H9 (cell line): ENCODE data around the gene CBY3. TPM values are rescaled to one million over a fixed set of nuclear protein-coding genes. Genes with fewer than 3 reads are reported as not detected.
"Not testable (repeated sequence)": the region's sequence is repeated elsewhere in the genome, so short reads cannot be mapped to it uniquely, and the experiment has no call there.

Experiments used
- DNase-seq: peaks from one replicate; pipeline ENCODE4 v3.0.0-alpha.2; 2017
- H2AFZ ChIP-seq: one replicate; pipeline ENCODE4 v1.6.1; 2013; ENCODE audit warnings: mild to moderate bottlenecking, low read length, control low read depth, moderate library complexity
- H2AK5ac ChIP-seq: 2 replicates; pipeline ENCODE4 v1.6.1; 2013; ENCODE audit warnings: low read length, control low read depth, mixed read lengths; ENCODE audit not compliant: insufficient read length
- H2BK120ac ChIP-seq: one replicate; pipeline ENCODE4 v1.6.1; 2013; ENCODE audit warnings: low read depth, mild to moderate bottlenecking, low read length, control low read depth, inconsistent platforms; ENCODE audit not compliant: poor library complexity, severe bottlenecking
- H2BK12ac ChIP-seq: 2 replicates; pipeline ENCODE4 v1.6.1; 2013; ENCODE audit warnings: low read length, control low read depth, mixed read lengths, low read depth; ENCODE audit not compliant: insufficient read length
- H2BK15ac ChIP-seq: 2 replicates; pipeline ENCODE4 v1.6.1; 2013; ENCODE audit warnings: low read depth, low read length, control low read depth
- H2BK20ac ChIP-seq: one replicate; pipeline ENCODE4 v1.6.1; 2013; ENCODE audit warnings: low read depth, mild to moderate bottlenecking, low read length, control low read depth, inconsistent platforms; ENCODE audit not compliant: poor library complexity, severe bottlenecking
- H2BK5ac ChIP-seq: 2 replicates; pipeline ENCODE4 v1.6.1; 2013; ENCODE audit warnings: low read length, control low read depth, mixed read lengths; ENCODE audit not compliant: insufficient read length
- H3K14ac ChIP-seq: 2 replicates; pipeline ENCODE4 v1.6.1; 2013; ENCODE audit warnings: low read length, control low read depth; ENCODE audit not compliant: insufficient read depth
- H3K18ac ChIP-seq: 2 replicates; pipeline ENCODE4 v1.6.1; 2013; ENCODE audit warnings: low read depth, mild to moderate bottlenecking, mixed read lengths, low read length, control low read depth; ENCODE audit not compliant: insufficient read length
- H3K23ac ChIP-seq: 2 replicates; pipeline ENCODE4 v1.6.1; 2013; ENCODE audit warnings: low read length, control low read depth, mixed read lengths, low read depth; ENCODE audit not compliant: insufficient read length
- H3K23me2 ChIP-seq: 2 replicates; pipeline ENCODE4 v1.6.1; 2013; ENCODE audit warnings: low read depth, mild to moderate bottlenecking, mixed read lengths, low read length, control low read depth; ENCODE audit not compliant: insufficient read length, poor library complexity, severe bottlenecking
- H3K27ac ChIP-seq: 2 replicates; pipeline ENCODE4 v1.5.1; 2013; ENCODE audit warnings: low read length, control low read depth, mixed read lengths, low read depth; ENCODE audit not compliant: insufficient read length
- H3K27me3 ChIP-seq: 2 replicates; pipeline ENCODE4 v1.6.1; 2013; ENCODE audit warnings: low read length, control low read depth, inconsistent platforms; ENCODE audit not compliant: insufficient read depth
- H3K4ac ChIP-seq: 2 replicates; pipeline ENCODE4 v1.6.1; 2013; ENCODE audit warnings: low read depth, mild to moderate bottlenecking, control low read depth, inconsistent platforms, low read length, moderate library complexity
- H3K4me1 ChIP-seq: 2 replicates; pipeline ENCODE4 v1.6.1; 2013; ENCODE audit warnings: low read length, control low read depth, inconsistent platforms; ENCODE audit not compliant: insufficient read depth
- H3K4me2 ChIP-seq: 2 replicates; pipeline ENCODE4 v1.6.1; 2013; ENCODE audit warnings: low read length, control low read depth, mixed read lengths; ENCODE audit not compliant: insufficient read length, insufficient read depth
- H3K56ac ChIP-seq: 2 replicates; pipeline ENCODE4 v1.6.1; 2013; ENCODE audit warnings: low read depth, mild to moderate bottlenecking, mixed read lengths, low read length, control low read depth; ENCODE audit not compliant: insufficient read length
- H3K79me1 ChIP-seq: 2 replicates; pipeline ENCODE4 v1.6.1; 2013; ENCODE audit warnings: low read depth, mild to moderate bottlenecking, moderate library complexity, low read length, control low read depth, inconsistent platforms; ENCODE audit not compliant: insufficient read depth, poor library complexity, severe bottlenecking
- H3K79me2 ChIP-seq: 2 replicates; pipeline ENCODE4 v1.6.1; 2013; ENCODE audit warnings: low read length, control low read depth, inconsistent platforms; ENCODE audit not compliant: insufficient read depth
- H3K9ac ChIP-seq: 2 replicates; pipeline ENCODE4 v1.6.1; 2013; ENCODE audit warnings: low read length, control low read depth, mixed read lengths; ENCODE audit not compliant: insufficient read length; ENCODE audit errors: extremely low read depth
- H3K9me3 ChIP-seq: one replicate; pipeline ENCODE4 v1.6.1; 2013; ENCODE audit warnings: low read depth, low read length, inconsistent platforms; ENCODE audit not compliant: control insufficient read depth
- H3T11ph ChIP-seq: one replicate; pipeline ENCODE4 v1.6.1; 2013; ENCODE audit warnings: mild to moderate bottlenecking, low read length, control low read depth, inconsistent platforms
- H4K20me1 ChIP-seq: one replicate; pipeline ENCODE4 v1.6.1; 2013; ENCODE audit not compliant: control insufficient read depth, insufficient read length, insufficient read depth
- H4K5ac ChIP-seq: 2 replicates; pipeline ENCODE4 v1.6.1; 2013; ENCODE audit warnings: low read depth, mild to moderate bottlenecking, mixed read lengths, low read length, control low read depth; ENCODE audit not compliant: insufficient read length
- H4K8ac ChIP-seq: replicated peaks from 2 replicates; pipeline ENCODE4 v1.6.1; 2013; ENCODE audit warnings: low read length, control low read depth, mixed read lengths, low read depth; ENCODE audit not compliant: insufficient read length
- H4K91ac ChIP-seq: 2 replicates; pipeline ENCODE4 v1.6.1; 2013; ENCODE audit warnings: low read depth, mild to moderate bottlenecking, moderate library complexity, mixed read lengths, low read length, control low read depth; ENCODE audit not compliant: insufficient read length
- H3K27ac Mint-ChIP-seq, 3 experiments: 2 replicates in 2 of 3; 3 replicates in 1 of 3; pipeline ENCODE4 v1.8.0; 2020 to 2021; ENCODE audit warnings: mixed read lengths in 3 of 3, mild to moderate bottlenecking in 1 of 3, moderate library complexity in 1 of 3
- H3K27me3 Mint-ChIP-seq: 2 replicates; pipeline ENCODE4 v1.8.0; 2021; ENCODE audit warnings: low read depth, mild to moderate bottlenecking, moderate library complexity, mixed read lengths
- H3K36me3 Mint-ChIP-seq, 3 experiments: 2 replicates in 2 of 3; 3 replicates in 1 of 3; pipeline ENCODE4 v1.8.0; 2020 to 2021; ENCODE audit warnings: low read depth in 3 of 3, mixed read lengths in 3 of 3; ENCODE audit not compliant: insufficient read depth in 1 of 3
- H3K4me1 Mint-ChIP-seq, 2 experiments: 2 replicates each; pipeline ENCODE4 v1.8.0; 2020; ENCODE audit warnings: mixed read lengths in 2 of 2
- H3K4me3 Mint-ChIP-seq, 2 experiments: 2 replicates in 1 of 2; 3 replicates in 1 of 2; pipeline ENCODE4 v1.8.0; 2020 to 2021; ENCODE audit warnings: mild to moderate bottlenecking in 2 of 2, mixed read lengths in 2 of 2, moderate library complexity in 1 of 2
- H3K9me3 Mint-ChIP-seq, 2 experiments: 2 replicates in 1 of 2; 3 replicates in 1 of 2; pipeline ENCODE4 v1.8.0; 2020; ENCODE audit warnings: mild to moderate bottlenecking in 2 of 2, mixed read lengths in 2 of 2, moderate library complexity in 1 of 2
- WGBS: extraction: QIAGEN DNeasy Blood & Tissue Kit; methylation state at CpG from one replicate; pipeline ENCODE4 v1.1.7; 2013; ENCODE audit warnings: missing lambda C conversion rate, low lambda C conversion rate, mixed read lengths; ENCODE audit not compliant: insufficient read length; ENCODE audit errors: extremely low coverage; 5-methylcytosine and 5-hydroxymethylcytosine counted together
- total RNA-seq: library from RNA; stranded (reverse); gene quantifications from 2 replicates; pipeline ENCODE4 v1.2.1, GENCODE V29; 2021
- TF ChIP-seq, protein P1 (sequence below): fragments of 200-600 bp; sonication (generic); conservative IDR thresholded peaks from 3 replicates; pipeline ENCODE4 v1.8.0; 2021; ENCODE audit warnings: antibody characterized with exemption, mild to moderate bottlenecking

CBY3 gene
- total RNA-seq, 1 experiment from 2014 or later: 0.50 TPM

DNA sequence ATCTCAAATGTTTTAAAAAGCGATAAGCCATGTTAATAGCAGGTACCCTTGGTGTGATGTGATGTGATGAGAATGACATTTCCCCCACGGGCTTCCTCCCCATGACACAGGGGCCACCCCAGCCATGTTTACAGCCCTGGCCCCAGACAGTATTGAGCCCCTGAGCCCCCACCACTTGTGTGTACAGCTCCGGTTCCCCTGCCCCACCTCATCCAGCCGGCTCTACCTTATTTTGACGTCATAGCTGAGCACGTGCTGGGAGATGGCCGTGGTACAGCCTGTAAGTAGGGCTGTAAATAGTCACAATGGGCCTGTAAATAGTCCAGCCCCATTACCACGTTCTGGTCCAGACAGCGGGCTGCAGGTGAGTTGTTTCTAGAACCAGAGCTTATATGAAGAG lies 32.4 kb downstream of the CBY3 start:
- no peak for DNase-seq
- Mint-ChIP-seq H3K27ac (no peak overlapping the region), H3K27me3 (peaks cover 15% of the 10 kb centered on the region), H3K4me1 (peaks cover 5 to 7% of the 10 kb centered on the region in 2 experiments; a peak in 3 of 4 replicates), H3K9me3 (peaks cover 7 to 10% of the 10 kb centered on the region in 2 experiments), H3K36me3 (peaks cover 4 to 6% (median 5%) of the 10 kb centered on the region in 3 experiments; a peak in 4 of 7 replicates), H3K4me3 (no peak overlapping the region)
- Histone ChIP-seq H3T11ph (no peak overlapping the region), H3K79me2 (no peaks in the 10 kb centered on the region), H3K18ac (no peak overlapping the region), H3K23me2 (no peaks in the 10 kb centered on the region), H3K4ac (no peak overlapping the region), H3K4me2 (no peak overlapping the region), H2BK15ac (no peak overlapping the region), H2BK20ac (no peak overlapping the region), H3K9me3 (no peaks in the 10 kb centered on the region), H4K8ac (no peak overlapping the region), H2BK12ac (no peak overlapping the region), H3K27me3 (no peaks in the 10 kb centered on the region), H2AK5ac (no peak overlapping the region), H2BK120ac (no peak overlapping the region), H3K14ac (no peak overlapping the region), H3K79me1 (no peaks in the 10 kb centered on the region), H4K5ac (no peak overlapping the region), H3K9ac (no peak overlapping the region), H3K56ac (no peak overlapping the region), H3K27ac (no peak overlapping the region), H4K91ac (no peak overlapping the region), H4K20me1 (no peaks in the 10 kb centered on the region), H3K4me1 (no peaks in the 10 kb centered on the region), H2BK5ac (no peak overlapping the region), H2AFZ (no peak overlapping the region), H3K23ac (no peak overlapping the region)
- TF ChIP-seq, protein P1, sequence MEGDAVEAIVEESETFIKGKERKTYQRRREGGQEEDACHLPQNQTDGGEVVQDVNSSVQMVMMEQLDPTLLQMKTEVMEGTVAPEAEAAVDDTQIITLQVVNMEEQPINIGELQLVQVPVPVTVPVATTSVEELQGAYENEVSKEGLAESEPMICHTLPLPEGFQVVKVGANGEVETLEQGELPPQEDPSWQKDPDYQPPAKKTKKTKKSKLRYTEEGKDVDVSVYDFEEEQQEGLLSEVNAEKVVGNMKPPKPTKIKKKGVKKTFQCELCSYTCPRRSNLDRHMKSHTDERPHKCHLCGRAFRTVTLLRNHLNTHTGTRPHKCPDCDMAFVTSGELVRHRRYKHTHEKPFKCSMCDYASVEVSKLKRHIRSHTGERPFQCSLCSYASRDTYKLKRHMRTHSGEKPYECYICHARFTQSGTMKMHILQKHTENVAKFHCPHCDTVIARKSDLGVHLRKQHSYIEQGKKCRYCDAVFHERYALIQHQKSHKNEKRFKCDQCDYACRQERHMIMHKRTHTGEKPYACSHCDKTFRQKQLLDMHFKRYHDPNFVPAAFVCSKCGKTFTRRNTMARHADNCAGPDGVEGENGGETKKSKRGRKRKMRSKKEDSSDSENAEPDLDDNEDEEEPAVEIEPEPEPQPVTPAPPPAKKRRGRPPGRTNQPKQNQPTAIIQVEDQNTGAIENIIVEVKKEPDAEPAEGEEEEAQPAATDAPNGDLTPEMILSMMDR: no peak
- WGBS: no CpG with 5 or more reads among the region's 9 CpGs

DNA sequence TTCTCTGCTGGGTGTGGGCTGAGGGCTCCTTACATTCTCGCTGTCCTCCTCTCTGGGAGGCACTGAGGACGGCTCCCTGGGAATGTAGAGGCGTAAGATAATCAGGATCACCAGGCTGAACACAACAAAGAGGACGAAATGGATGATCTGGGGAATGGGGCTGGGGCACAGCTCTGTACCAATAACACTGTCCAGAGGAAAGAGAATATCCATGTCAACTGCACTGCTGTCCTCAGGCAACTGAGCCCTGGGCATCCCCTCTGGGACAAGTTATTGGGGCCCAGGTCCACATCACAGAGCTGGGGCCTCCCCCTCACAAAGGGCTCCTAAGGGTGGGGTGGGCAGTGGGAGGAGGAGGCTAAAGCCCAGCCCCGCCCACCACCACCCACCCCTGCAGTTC lies 36.1 kb downstream of the CBY3 start:
- H3K4me3 Mint-ChIP-seq, H2BK20ac ChIP-seq, H3K9me3 ChIP-seq, H3K79me2 ChIP-seq, H3K27me3 Mint-ChIP-seq, H3K4me1 Mint-ChIP-seq, H3T11ph ChIP-seq, H3K14ac ChIP-seq, H4K20me1 ChIP-seq, H3K4me2 ChIP-seq, H3K27me3 ChIP-seq, H4K5ac ChIP-seq, H2BK15ac ChIP-seq, H2AK5ac ChIP-seq, H3K9ac ChIP-seq, H3K56ac ChIP-seq, H3K9me3 Mint-ChIP-seq, H3K27ac ChIP-seq, H2BK12ac ChIP-seq, H3K79me1 ChIP-seq, H3K23me2 ChIP-seq, DNase-seq, H2AFZ ChIP-seq, H3K36me3 Mint-ChIP-seq, H4K91ac ChIP-seq, H3K4me1 ChIP-seq, H4K8ac ChIP-seq, H3K18ac ChIP-seq, H2BK5ac ChIP-seq, H2BK120ac ChIP-seq, H3K4ac ChIP-seq, H3K27ac Mint-ChIP-seq, H3K23ac ChIP-seq: not testable (repeated sequence)
- no CpG with 5 or more reads among the region's 5 CpGs for WGBS
